ENCODE measurements around the gene NXPH3.

- TF ChIP-seq EZH2 (optimal IDR thresholded peaks at IDR 0.05; ENCODE audit: low read depth, low read length) (no peak), EZH2phosphoT487 (IDR thresholded peaks at IDR 0.05; ENCODE audit: low read length) (no peak)
These were observed 46.7 kb upstream of the NXPH3 start for GRCh38 chr17:49528966-49529365.
